GM10847 (cell line): ENCODE measurements around the gene AAK1.

Experiments used
- POLR2A ChIP-seq: IDR thresholded peaks from 2 replicates; pipeline ENCODE4 v1.6.1; 2011; ENCODE audit not compliant: insufficient read length; ENCODE audit errors: extremely low read depth

The AAK1 gene

GRCh38 chr2:69483696-69484095 lies 159.8 kb downstream of the AAK1 start:
- TF ChIP-seq POLR2A, result no peak

GRCh38 chr2:69483024-69483423 lies 160.5 kb downstream of the AAK1 start:
- no peak for TF ChIP-seq POLR2A

GRCh38 chr2:69482471-69482870 lies 161.1 kb downstream of the AAK1 start:
- no peak for TF ChIP-seq POLR2A

- TF ChIP-seq POLR2A, result no peak
Measured at GRCh38 chr2:69481421-69481820, 162.1 kb downstream of the AAK1 start.

GRCh38 chr2:69477627-69478026 lies 165.9 kb downstream of the AAK1 start:
- no peak for TF ChIP-seq POLR2A

- no peak for TF ChIP-seq POLR2A
Measured at GRCh38 chr2:69474688-69475087, 168.9 kb downstream of the AAK1 start.

- TF ChIP-seq POLR2A, result no peak
Measured at GRCh38 chr2:69471793-69472192, 171.7 kb downstream of the AAK1 start.

- no peak for TF ChIP-seq POLR2A
Measured at GRCh38 chr2:69470911-69471310, 172.6 kb downstream of the AAK1 start.

GRCh38 chr2:69469784-69470183 lies 173.8 kb downstream of the AAK1 start:
- no peak for TF ChIP-seq POLR2A

GRCh38 chr2:69469375-69469774 lies 174.2 kb downstream of the AAK1 start:
- no peak for TF ChIP-seq POLR2A

- TF ChIP-seq POLR2A, result no peak
Measured at GRCh38 chr2:69466728-69467127, 176.8 kb downstream of the AAK1 start.

GRCh38 chr2:69465513-69466456 lies 177.8 kb downstream of the AAK1 start:
- TF ChIP-seq POLR2A, result no peak

- TF ChIP-seq POLR2A, result no peak
Measured at GRCh38 chr2:69464575-69464974, 179.0 kb downstream of the AAK1 start.

- no peak for TF ChIP-seq POLR2A
Measured at GRCh38 chr2:69462780-69463179, 180.8 kb downstream of the AAK1 start.

- no peak for TF ChIP-seq POLR2A
Measured at GRCh38 chr2:69461404-69461803, 182.1 kb downstream of the AAK1 start.

- TF ChIP-seq POLR2A, result no peak
Measured at GRCh38 chr2:69459936-69460335, 183.6 kb downstream of the AAK1 start.

- no peak for TF ChIP-seq POLR2A
Measured at GRCh38 chr2:69456950-69457445, 186.5 kb downstream of the AAK1 start.
